Spleen (tissue), 7 donors: Measurements from ENCODE around the gene CCDC89.

ENCODE experiments used
- POLR2A ChIP-seq, 3 donors: fragments of 450-650 bp; IDR thresholded peaks; one replicate each; pipeline ENCODE4 v1.5.1; 2017; ENCODE audit warnings: antibody characterized with exemption in 3 of 3, mild to moderate bottlenecking in 1 of 3
- TF ChIP-seq, protein P1 (sequence below), 11 experiments: fragments of 200-600 bp in 7 of 11; fragments of 450-650 bp in 4 of 11; sonication (generic) in 4 of 11; IDR thresholded peaks in 8 of 11; conservative IDR thresholded peaks in 3 of 11; 1 replicate in 7 of 11; 2 replicates in 4 of 11; pipeline versions ENCODE4 v1.4.0 to v1.8.0; 2016 to 2021; ENCODE audit warnings: antibody characterized with exemption in 11 of 11, inconsistent platforms in 4 of 11, mild to moderate bottlenecking in 1 of 11
- donor health status: DM: no; HTN: no; CAD: no; lungs with moderate emphysema.
- donor health status: DM: no; HTN: no; CAD: no.
- donor health status: DM: no; HTN: no; CAD: no.

DNA sequence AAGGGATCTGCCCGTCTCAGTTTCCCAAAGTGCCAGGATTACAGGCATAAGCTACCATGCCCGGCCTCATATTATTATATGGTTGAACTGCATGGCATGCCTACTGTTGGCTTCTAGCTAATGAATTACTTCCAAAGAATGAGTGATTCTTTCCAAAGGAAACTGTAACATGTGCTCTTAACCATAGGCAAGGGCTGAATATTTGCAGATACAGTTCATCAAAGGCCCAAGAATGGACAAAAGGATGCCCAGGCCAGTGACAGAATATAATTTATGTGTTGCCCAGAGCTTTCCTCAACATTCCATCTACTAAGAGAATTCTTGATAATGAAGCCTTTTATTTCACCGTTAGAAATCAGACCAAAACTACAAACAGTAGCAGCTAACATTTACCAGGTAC is 27.0 kb upstream of the CCDC89 start:
- no peak for TF ChIP-seq POLR2A (IDR thresholded peaks at IDR 0.05)
- TF ChIP-seq, protein P1, sequence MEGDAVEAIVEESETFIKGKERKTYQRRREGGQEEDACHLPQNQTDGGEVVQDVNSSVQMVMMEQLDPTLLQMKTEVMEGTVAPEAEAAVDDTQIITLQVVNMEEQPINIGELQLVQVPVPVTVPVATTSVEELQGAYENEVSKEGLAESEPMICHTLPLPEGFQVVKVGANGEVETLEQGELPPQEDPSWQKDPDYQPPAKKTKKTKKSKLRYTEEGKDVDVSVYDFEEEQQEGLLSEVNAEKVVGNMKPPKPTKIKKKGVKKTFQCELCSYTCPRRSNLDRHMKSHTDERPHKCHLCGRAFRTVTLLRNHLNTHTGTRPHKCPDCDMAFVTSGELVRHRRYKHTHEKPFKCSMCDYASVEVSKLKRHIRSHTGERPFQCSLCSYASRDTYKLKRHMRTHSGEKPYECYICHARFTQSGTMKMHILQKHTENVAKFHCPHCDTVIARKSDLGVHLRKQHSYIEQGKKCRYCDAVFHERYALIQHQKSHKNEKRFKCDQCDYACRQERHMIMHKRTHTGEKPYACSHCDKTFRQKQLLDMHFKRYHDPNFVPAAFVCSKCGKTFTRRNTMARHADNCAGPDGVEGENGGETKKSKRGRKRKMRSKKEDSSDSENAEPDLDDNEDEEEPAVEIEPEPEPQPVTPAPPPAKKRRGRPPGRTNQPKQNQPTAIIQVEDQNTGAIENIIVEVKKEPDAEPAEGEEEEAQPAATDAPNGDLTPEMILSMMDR (IDR thresholded peaks at IDR 0.05 in 8 of 11, conservative IDR thresholded peaks at IDR 0.05 in 3 of 11), result no peak
